ENCODE results near the gene FBLN5.

The FBLN5 gene

DNA sequence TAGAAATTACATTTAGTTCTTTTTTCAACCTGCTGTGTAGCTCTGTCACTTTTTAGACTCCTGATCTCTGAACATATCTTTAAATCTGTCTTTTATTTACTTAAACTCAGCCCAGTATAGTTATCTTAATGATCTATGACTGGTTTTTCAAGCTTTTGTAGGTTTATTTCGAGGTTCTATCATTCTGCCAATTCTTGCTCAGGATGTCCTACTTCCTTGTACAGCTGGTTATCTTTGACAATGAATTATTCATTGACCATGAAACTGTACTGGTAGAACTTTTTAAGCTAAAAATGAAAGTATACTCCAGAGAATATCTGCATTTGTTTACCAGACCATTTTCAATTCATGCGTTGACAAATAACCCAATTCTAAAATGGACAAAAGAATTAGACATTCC lies 118.0 kb downstream of the FBLN5 start:
- no peak for DNase-seq (ENCODE audit: low spot score)

- DNase-seq (ENCODE audit: low spot score), result no peak
Observed at GRCh38 chr14:91827746-91828145, 119.7 kb downstream of the FBLN5 start.

All from activated CD4-positive, alpha-beta T cell treated with anti-CD3 and anti-CD28 coated beads, Interleukin-2, Interleukin-4, amounts not matched to agents 100 ng/mL and 50 ng/mL, durations not matched to agents 16 hours and 8 hours (primary cell).